ENCODE data around the gene GALNT16. TPM values are rescaled to one million over a fixed set of nuclear protein-coding genes. Genes with fewer than 3 reads are reported as not detected.

Gene GALNT16
- total RNA-seq, 1 donor from 2014 or later: 0.35 TPM

DNA sequence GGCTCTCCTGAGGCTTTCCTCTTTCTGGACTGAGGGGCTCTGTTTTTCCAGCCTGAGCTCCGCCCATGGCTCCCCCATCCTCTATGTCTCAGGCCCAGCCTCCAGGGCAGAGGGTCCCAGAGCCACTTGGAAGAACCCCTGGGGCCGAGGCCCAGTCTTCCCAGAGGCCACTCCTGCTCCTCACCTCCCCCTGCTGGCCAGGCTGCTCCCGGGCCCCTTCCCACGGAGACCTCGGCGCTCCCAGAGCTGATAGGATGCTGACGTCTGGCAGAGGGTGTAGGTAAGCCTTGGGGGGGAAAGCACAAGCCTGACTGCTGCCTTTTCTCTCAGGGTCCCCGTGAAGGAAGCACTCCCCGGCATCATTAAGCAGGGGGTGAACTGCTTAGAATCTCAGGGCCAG is 86.8 kb downstream of the GALNT16 start:
- TF ChIP-seq CTCF (conservative IDR thresholded peaks at IDR 0.05; ENCODE audit: low read depth, low read length): peak; percentile 73
- no peak overlapping the region for H3K4me3 ChIP-seq (ENCODE audit: low read depth, low read length)
- no peak for DNase-seq (ENCODE audit: low read depth)

DNA sequence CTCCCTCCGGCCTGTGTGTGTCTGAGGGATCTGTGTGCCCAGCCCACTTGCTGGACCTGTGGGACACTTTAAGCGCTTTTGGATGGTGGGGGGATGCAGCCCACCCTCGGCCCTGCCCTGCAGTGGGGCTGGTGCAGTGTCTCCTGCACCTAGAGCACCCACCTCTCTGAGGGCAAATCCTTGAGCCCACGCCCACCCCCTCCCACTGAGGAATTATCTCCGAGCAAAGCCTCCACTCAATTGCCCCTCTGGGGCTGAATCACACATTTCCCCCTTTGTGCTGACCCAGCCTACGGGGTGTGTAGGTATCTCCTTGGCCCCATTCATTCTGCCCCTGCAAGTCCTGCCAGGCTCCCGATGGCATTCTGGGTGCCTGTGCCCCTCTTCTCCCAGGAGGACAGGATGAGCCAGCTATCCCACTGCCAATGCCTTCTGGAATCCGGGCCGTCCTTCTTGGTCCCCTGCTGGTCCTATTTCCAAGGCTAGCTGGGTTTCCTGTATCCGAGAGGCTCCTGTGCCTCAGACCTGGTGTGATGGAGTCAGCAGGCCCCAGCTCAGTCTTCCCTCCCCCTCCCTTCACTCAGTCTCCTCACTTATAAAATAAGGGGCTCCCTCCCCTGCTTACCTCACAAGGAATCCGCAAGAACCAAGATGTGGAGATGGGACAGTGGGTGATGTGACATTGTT is 89.3 kb downstream of the GALNT16 start:
- no peak overlapping the region for H3K4me3 ChIP-seq (ENCODE audit: low read depth, low read length)
- DNase-seq (ENCODE audit: low read depth): no peak
- TF ChIP-seq CTCF (conservative IDR thresholded peaks at IDR 0.05; ENCODE audit: low read depth, low read length): no peak

DNA sequence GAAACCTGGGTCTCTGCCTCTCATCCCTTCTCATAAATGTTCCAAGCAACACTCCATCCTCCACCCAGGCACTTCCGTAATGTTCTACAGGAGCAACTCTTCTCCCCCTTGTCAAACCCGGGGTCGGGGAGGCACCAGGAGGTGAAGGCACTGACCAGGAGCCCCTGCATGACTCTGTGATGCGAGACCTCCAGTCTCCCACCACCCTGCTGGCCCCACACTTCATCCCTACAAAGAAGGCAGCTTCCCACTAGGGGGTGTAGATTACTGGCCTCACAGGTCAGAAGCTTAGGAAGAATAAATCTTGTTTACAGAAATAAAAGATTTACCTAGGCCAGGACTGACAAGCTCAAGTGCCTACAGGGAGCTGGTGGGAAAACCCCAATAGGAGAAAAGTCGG is 90.9 kb downstream of the GALNT16 start:
- no peak for DNase-seq (ENCODE audit: low read depth)
- TF ChIP-seq CTCF (conservative IDR thresholded peaks at IDR 0.05; ENCODE audit: low read depth, low read length): no peak
- H3K4me3 ChIP-seq (ENCODE audit: low read depth, low read length): no peak overlapping the region

GRCh38 chr14:69351385-69351784 is 91.4 kb downstream of the GALNT16 start:
- no peak for DNase-seq (ENCODE audit: low read depth)
- no peak overlapping the region for H3K4me3 ChIP-seq (ENCODE audit: low read depth, low read length)
- no peak for TF ChIP-seq CTCF (conservative IDR thresholded peaks at IDR 0.05; ENCODE audit: low read depth, low read length)

- H3K4me3 ChIP-seq (ENCODE audit: low read depth, low read length): no peak overlapping the region
- no peak for TF ChIP-seq CTCF (conservative IDR thresholded peaks at IDR 0.05; ENCODE audit: low read depth, low read length)
- DNase-seq (ENCODE audit: low read depth): no peak
Measured at GRCh38 chr14:69351911-69352310, 92.0 kb downstream of the GALNT16 start.

DNA sequence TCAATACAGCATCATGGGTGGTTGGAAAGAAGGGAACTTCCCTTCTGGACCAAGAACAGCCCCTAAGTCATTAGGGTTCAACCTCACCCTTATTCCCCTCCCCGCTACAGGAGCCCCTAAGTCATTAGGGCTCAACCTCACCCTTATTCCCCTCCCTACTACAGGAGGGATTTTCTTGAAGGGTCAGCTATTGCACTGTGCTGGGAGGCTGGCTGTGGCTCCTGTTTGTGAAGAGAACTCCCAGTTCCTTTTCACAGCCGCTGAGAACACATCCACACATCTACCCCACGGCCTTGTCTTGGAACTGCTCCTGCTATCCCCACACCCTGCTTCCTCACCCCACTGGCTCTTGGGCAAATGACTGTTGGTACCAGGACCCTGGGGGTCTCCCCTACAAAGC is 93.2 kb downstream of the GALNT16 start:
- no peak overlapping the region for H3K4me3 ChIP-seq (ENCODE audit: low read depth, low read length)
- TF ChIP-seq CTCF (conservative IDR thresholded peaks at IDR 0.05; ENCODE audit: low read depth, low read length): no peak
- no peak for DNase-seq (ENCODE audit: low read depth)
